ENCODE results near the gene ZNF710. TPM values are rescaled to one million over a fixed set of nuclear protein-coding genes. Genes with fewer than 3 reads are reported as not detected.

The ZNF710 gene
- total RNA-seq, 1 experiment from 2014 or later = 40.7 TPM

DNA sequence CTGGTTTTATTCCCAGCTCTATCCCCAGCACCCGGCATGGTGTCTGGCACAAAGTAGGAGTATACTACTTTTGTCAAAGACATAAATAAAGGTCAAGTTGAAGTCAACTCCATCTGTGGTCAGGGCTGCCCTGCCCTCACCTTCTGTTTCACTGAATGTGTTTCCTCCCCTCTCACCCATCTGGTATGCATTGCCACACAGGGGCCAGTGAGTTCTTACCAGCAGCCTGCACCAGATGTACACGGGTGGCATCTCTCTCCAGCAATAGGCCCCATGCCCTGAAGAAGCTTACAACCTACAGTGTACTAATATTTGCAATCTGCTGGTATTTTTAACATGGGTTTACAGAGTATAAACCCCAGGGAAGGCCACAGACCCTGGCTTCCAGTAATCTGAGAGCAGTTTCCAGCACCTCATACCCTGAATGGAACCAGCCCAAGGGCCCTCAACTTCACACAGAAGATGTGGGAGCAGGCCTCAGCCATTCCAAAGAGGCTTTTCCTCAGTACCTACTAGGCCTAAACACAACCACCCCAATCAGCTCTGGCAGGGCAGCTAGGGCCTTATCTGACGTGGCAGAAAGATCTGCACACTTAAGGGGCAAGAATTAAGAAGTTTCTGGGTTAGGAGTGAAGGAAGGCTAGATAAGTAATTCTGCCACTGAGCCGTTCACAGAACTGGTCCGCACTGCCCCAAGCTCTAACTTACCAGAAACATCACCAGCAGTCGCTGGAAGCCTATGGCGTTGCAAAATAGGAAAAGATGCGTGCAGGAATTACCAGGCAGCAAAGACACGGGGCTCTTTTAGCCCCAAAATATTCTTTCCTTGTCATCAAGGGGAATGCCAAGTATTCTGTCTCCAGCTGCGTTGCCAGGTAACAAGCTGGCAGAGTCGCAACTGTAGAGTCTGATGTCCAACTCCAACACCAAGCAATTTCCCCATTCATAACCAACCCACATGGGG, 99.0 kb downstream of the ZNF710 start:
- Histone ChIP-seq H3K27ac (ENCODE audit: insufficient read length, low read depth, low read length) (no peak overlapping the region), H2BK120ac (ENCODE audit: low read depth, low read length, poor library complexity, severe bottlenecking) (no peak overlapping the region), H3K79me2 (ENCODE audit: insufficient read depth, low read length) (0 out of 2 replicates have a peak, but pooled peaks cover 2% of the 10 kb centered on the region), H2AK5ac (ENCODE audit: insufficient read length, low read length) (no peak overlapping the region), H2BK5ac (ENCODE audit: insufficient read length, low read length) (no peak overlapping the region), H2BK12ac (ENCODE audit: insufficient read length, low read depth, low read length) (no peak overlapping the region), H4K8ac (replicated peaks; ENCODE audit: insufficient read length, low read depth, low read length) (no peak overlapping the region), H3K18ac (ENCODE audit: insufficient read length, low read depth, low read length) (no peak overlapping the region), H3K23me2 (ENCODE audit: insufficient read length, low read depth, low read length, poor library complexity, severe bottlenecking) (peaks cover 7% of the 10 kb centered on the region), H3K4ac (ENCODE audit: low read depth, low read length) (no peak overlapping the region), H2BK20ac (ENCODE audit: low read depth, low read length, poor library complexity, severe bottlenecking) (no peak overlapping the region), H3K23ac (ENCODE audit: insufficient read length, low read depth, low read length) (no peak overlapping the region), H3K4me1 (ENCODE audit: insufficient read depth, low read length) (no peaks in the 10 kb centered on the region), H3K14ac (ENCODE audit: insufficient read depth, low read length) (no peak overlapping the region), H3T11ph (ENCODE audit: low read length) (no peak overlapping the region), H2AFZ (ENCODE audit: low read length) (no peak overlapping the region), H3K9me3 (ENCODE audit: control insufficient read depth, low read depth, low read length) (no peaks in the 10 kb centered on the region), H3K4me2 (ENCODE audit: insufficient read depth, insufficient read length, low read length) (no peak overlapping the region), H3K27me3 (ENCODE audit: insufficient read depth, low read length) (peaks cover 3% of the 10 kb centered on the region; the same call in 1 of the 2 replicates), H4K91ac (ENCODE audit: insufficient read length, low read depth, low read length) (no peak overlapping the region), H3K79me1 (ENCODE audit: insufficient read depth, low read depth, low read length, poor library complexity, severe bottlenecking) (no peaks in the 10 kb centered on the region), H4K20me1 (ENCODE audit: control insufficient read depth, insufficient read depth, insufficient read length) (no peaks in the 10 kb centered on the region), H4K5ac (ENCODE audit: insufficient read length, low read depth, low read length) (no peak overlapping the region), H3K9ac (ENCODE audit: extremely low read depth, insufficient read length, low read length) (no peak overlapping the region), H2BK15ac (ENCODE audit: low read depth, low read length) (no peak overlapping the region), H3K56ac (ENCODE audit: insufficient read length, low read depth, low read length) (no peak overlapping the region)
- Mint-ChIP-seq H3K27me3 (ENCODE audit: low read depth) (peaks cover 33% of the 10 kb centered on the region), H3K27ac (no peak overlapping the region), H3K4me3 (peak overlapping the region; percentile 68 to 87; a peak in 3 of 5 replicates), H3K9me3 (no peaks in the 10 kb centered on the region), H3K36me3 (ENCODE audit: insufficient read depth in 1 of 3, low read depth in 3 of 3) (no peaks in the 10 kb centered on the region), H3K4me1 (peaks cover 36 to 40% of the 10 kb centered on the region in 2 experiments)
- DNase-seq = no peak
- TF ChIP-seq, protein P1, sequence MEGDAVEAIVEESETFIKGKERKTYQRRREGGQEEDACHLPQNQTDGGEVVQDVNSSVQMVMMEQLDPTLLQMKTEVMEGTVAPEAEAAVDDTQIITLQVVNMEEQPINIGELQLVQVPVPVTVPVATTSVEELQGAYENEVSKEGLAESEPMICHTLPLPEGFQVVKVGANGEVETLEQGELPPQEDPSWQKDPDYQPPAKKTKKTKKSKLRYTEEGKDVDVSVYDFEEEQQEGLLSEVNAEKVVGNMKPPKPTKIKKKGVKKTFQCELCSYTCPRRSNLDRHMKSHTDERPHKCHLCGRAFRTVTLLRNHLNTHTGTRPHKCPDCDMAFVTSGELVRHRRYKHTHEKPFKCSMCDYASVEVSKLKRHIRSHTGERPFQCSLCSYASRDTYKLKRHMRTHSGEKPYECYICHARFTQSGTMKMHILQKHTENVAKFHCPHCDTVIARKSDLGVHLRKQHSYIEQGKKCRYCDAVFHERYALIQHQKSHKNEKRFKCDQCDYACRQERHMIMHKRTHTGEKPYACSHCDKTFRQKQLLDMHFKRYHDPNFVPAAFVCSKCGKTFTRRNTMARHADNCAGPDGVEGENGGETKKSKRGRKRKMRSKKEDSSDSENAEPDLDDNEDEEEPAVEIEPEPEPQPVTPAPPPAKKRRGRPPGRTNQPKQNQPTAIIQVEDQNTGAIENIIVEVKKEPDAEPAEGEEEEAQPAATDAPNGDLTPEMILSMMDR (conservative IDR thresholded peaks at IDR 0.05) = no peak
- WGBS (ENCODE audit: extremely low coverage, insufficient read length, low lambda C conversion rate) = no CpG with 5 or more reads among the region's 11 CpGs
